HepG2 (cell line): ENCODE results near the gene NECAB2. TPM values are rescaled to one million over a fixed set of nuclear protein-coding genes. Genes with fewer than 3 reads are reported as not detected.

ENCODE experiments used
- CCAR2 ChIP-seq: fragments of 200-400 bp; formaldehyde crosslinking; optimal IDR thresholded peaks from 2 replicates; pipeline ENCODE3; 2018; ENCODE audit warnings: low read depth, mild to moderate bottlenecking, low read length, moderate library complexity
- ELF1 ChIP-seq: sonication (generic); formaldehyde crosslinking; IDR thresholded peaks from 2 replicates; pipeline ENCODE4 v1.4.0; 2020; ENCODE audit warnings: missing genetic modification reagents
- MBNL3 ChIP-seq: fragments of 250-450 bp; sonication (Bioruptor Pico); conservative IDR thresholded peaks from 2 replicates; pipeline ENCODE4 v1.8.0; 2022; ENCODE audit warnings: mild to moderate bottlenecking, inconsistent platforms
- MYNN ChIP-seq: sonication (generic); formaldehyde crosslinking; IDR thresholded peaks from 2 replicates; pipeline ENCODE4 v1.4.0; 2020; ENCODE audit warnings: mild to moderate bottlenecking, low read depth, missing genetic modification reagents
- PITX1 ChIP-seq: sonication (generic); formaldehyde crosslinking; IDR thresholded peaks from 2 replicates; pipeline ENCODE4 v1.5.1; 2020; ENCODE audit warnings: mild to moderate bottlenecking, missing genetic modification reagents
- RAD21 ChIP-seq: fragments of 450-650 bp; formaldehyde crosslinking; IDR thresholded peaks from 2 replicates; pipeline ENCODE4 v1.5.0; 2020; ENCODE audit warnings: mild to moderate bottlenecking
- RARA ChIP-seq: IDR thresholded peaks from 2 replicates; pipeline ENCODE4 v1.6.1; 2016; ENCODE audit warnings: missing genetic modification reagents, missing compliant biosample characterization
- TOE1 ChIP-seq: sonication (generic); formaldehyde crosslinking; IDR thresholded peaks from 2 replicates; pipeline ENCODE4 v1.4.0; 2020; ENCODE audit warnings: mild to moderate bottlenecking, missing genetic modification reagents
- YEATS4 ChIP-seq: sonication (generic); formaldehyde crosslinking; IDR thresholded peaks from 2 replicates; pipeline ENCODE4 v1.4.0; 2020; ENCODE audit warnings: missing genetic modification reagents, borderline replicate concordance
- ZZZ3 ChIP-seq: sonication (generic); formaldehyde crosslinking; IDR thresholded peaks from 2 replicates; pipeline ENCODE4 v1.4.0; 2020; ENCODE audit warnings: missing genetic modification reagents, mild to moderate bottlenecking, borderline replicate concordance
- polyA plus RNA-seq, 8 experiments: library from polyadenylated mRNA; depleted of rRNA in 3 of 8; stranded (reverse) in 7 of 8; unstranded in 1 of 8; fragments of >200 nt; fragmentation: Illumina TruSeq in 4 of 8; extraction: Trizol in 4 of 8; gene quantifications; 2 replicates each; pipeline versions ENCODE4 v1.2.1 to v1.2.3, GENCODE V29; 2011 to 2016; ENCODE audit warnings: low read depth in 4 of 8, missing spikeins in 1 of 8, mixed read lengths in 1 of 8; ENCODE audit not compliant: insufficient read depth in 1 of 8
- total RNA-seq, 5 experiments: library from RNA; depleted of rRNA; stranded (reverse); fragments of >200 nt; fragmentation: Illumina TruSeq; extraction: Trizol; gene quantifications; 2 replicates each; pipeline ENCODE4 v1.2.3, GENCODE V29; 2016; ENCODE audit warnings: low read depth in 1 of 5
- TF ChIP-seq, protein P1 (sequence below): sonication (generic); formaldehyde crosslinking; IDR thresholded peaks from 2 replicates; pipeline ENCODE4; 2020; ENCODE audit warnings: missing genetic modification reagents, mild to moderate bottlenecking, borderline replicate concordance
- TF ChIP-seq, protein P2 (sequence below): sonication (generic); formaldehyde crosslinking; conservative IDR thresholded peaks from 2 replicates; pipeline ENCODE4 v1.4.0; 2020; ENCODE audit warnings: missing genetic modification reagents
- TF ChIP-seq, protein P3 (sequence below): sonication (generic); formaldehyde crosslinking; IDR thresholded peaks from 2 replicates; pipeline ENCODE4 v1.9.0; 2021; ENCODE audit warnings: missing genetic modification reagents, mild to moderate bottlenecking, borderline replicate concordance
- TF ChIP-seq, protein P4 (sequence below): sonication (generic); formaldehyde crosslinking; IDR thresholded peaks from 2 replicates; pipeline ENCODE4 v1.8.1; 2022; ENCODE audit warnings: mild to moderate bottlenecking, missing genetic modification reagents
- TF ChIP-seq, protein P5 (sequence below): sonication (generic); formaldehyde crosslinking; IDR thresholded peaks from 2 replicates; pipeline ENCODE4 v1.5.1; 2020; ENCODE audit warnings: mild to moderate bottlenecking, missing genetic modification reagents
- TF ChIP-seq, protein P6 (sequence below): sonication (generic); formaldehyde crosslinking; IDR thresholded peaks from 2 replicates; pipeline ENCODE4 v1.8.0; 2022; ENCODE audit warnings: mild to moderate bottlenecking, missing genetic modification reagents; ENCODE audit not compliant: insufficient replicate concordance

NECAB2 gene
- total and polyA plus RNA-seq, 2 of the 13 experiments (the other 11 are each of a cell fraction or from before 2014, with no cell fraction given), result 0.21 to 0.49 TPM

DNA sequence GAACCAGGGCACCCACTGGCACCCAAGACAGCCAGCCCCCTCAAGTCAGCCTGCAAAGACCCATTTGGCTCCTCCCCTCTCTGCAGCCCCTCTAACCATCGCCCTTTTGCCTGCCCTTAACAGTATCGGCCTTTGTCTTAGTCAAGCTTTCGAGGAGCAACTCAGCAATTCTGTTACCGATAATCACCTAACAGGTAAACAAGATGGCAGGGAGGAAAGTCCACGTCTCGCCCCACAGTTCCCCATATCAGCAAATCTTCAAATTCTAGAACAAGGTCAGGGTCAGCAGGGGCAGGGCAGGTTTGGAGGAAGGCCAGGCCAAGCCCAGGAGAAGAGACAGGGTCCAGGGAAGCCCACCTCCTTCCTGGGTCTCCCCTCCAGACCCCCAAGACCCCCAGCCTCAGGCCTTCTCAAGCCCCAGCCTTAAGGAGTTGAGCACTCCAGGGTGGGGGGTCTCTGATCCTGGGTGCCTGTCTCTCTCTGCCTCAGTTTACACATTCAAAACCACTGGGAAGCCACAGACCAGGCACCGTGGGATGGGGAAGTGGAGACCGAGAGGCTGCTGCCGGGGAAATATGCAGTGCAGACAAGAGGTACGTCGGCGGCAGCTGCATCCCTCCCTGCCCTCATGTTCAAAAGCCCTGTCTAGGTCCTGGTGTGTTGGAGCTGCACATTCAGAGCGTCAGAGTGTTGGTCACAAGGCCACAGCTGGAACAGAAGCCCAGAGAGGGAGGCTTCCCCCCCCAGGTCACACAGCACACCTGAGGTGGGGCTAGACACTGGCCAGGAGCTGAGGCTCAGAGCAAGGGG, 18.9 kb upstream of the NECAB2 start (continued):
- TF ChIP-seq, protein P1, sequence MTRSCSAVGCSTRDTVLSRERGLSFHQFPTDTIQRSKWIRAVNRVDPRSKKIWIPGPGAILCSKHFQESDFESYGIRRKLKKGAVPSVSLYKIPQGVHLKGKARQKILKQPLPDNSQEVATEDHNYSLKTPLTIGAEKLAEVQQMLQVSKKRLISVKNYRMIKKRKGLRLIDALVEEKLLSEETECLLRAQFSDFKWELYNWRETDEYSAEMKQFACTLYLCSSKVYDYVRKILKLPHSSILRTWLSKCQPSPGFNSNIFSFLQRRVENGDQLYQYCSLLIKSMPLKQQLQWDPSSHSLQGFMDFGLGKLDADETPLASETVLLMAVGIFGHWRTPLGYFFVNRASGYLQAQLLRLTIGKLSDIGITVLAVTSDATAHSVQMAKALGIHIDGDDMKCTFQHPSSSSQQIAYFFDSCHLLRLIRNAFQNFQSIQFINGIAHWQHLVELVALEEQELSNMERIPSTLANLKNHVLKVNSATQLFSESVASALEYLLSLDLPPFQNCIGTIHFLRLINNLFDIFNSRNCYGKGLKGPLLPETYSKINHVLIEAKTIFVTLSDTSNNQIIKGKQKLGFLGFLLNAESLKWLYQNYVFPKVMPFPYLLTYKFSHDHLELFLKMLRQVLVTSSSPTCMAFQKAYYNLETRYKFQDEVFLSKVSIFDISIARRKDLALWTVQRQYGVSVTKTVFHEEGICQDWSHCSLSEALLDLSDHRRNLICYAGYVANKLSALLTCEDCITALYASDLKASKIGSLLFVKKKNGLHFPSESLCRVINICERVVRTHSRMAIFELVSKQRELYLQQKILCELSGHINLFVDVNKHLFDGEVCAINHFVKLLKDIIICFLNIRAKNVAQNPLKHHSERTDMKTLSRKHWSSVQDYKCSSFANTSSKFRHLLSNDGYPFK, result no peak
- peak; percentile 66 for TF ChIP-seq PITX1
- TF ChIP-seq ZZZ3 (CRISPR knock-in tag), result no peak
- TF ChIP-seq, protein P2, sequence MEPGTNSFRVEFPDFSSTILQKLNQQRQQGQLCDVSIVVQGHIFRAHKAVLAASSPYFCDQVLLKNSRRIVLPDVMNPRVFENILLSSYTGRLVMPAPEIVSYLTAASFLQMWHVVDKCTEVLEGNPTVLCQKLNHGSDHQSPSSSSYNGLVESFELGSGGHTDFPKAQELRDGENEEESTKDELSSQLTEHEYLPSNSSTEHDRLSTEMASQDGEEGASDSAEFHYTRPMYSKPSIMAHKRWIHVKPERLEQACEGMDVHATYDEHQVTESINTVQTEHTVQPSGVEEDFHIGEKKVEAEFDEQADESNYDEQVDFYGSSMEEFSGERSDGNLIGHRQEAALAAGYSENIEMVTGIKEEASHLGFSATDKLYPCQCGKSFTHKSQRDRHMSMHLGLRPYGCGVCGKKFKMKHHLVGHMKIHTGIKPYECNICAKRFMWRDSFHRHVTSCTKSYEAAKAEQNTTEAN, result no peak
- TF ChIP-seq RAD21 (CRISPR knock-in tag), result peak; percentile 23; the same call in 1 of the 2 replicates
- TF ChIP-seq, protein P3, sequence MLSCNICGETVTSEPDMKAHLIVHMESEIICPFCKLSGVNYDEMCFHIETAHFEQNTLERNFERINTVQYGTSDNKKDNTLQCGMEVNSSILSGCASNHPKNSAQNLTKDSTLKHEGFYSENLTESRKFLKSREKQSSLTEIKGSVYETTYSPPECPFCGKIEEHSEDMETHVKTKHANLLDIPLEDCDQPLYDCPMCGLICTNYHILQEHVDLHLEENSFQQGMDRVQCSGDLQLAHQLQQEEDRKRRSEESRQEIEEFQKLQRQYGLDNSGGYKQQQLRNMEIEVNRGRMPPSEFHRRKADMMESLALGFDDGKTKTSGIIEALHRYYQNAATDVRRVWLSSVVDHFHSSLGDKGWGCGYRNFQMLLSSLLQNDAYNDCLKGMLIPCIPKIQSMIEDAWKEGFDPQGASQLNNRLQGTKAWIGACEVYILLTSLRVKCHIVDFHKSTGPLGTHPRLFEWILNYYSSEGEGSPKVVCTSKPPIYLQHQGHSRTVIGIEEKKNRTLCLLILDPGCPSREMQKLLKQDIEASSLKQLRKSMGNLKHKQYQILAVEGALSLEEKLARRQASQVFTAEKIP, result no peak
- TF ChIP-seq MYNN (CRISPR knock-in tag), result no peak
- TF ChIP-seq MBNL3 (CRISPR knock-in tag), result no peak
- TF ChIP-seq YEATS4 (CRISPR knock-in tag), result no peak
- 0 out of 2 replicates have a peak, but pooled peaks have one; percentile 15 for TF ChIP-seq ELF1 (CRISPR knock-in tag)
- TF ChIP-seq CCAR2, result no peak
- peak; percentile 99 for TF ChIP-seq RARA
- TF ChIP-seq TOE1 (CRISPR knock-in tag), result no peak
- TF ChIP-seq, protein P4, sequence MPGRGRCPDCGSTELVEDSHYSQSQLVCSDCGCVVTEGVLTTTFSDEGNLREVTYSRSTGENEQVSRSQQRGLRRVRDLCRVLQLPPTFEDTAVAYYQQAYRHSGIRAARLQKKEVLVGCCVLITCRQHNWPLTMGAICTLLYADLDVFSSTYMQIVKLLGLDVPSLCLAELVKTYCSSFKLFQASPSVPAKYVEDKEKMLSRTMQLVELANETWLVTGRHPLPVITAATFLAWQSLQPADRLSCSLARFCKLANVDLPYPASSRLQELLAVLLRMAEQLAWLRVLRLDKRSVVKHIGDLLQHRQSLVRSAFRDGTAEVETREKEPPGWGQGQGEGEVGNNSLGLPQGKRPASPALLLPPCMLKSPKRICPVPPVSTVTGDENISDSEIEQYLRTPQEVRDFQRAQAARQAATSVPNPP, result no peak
- TF ChIP-seq, protein P5, sequence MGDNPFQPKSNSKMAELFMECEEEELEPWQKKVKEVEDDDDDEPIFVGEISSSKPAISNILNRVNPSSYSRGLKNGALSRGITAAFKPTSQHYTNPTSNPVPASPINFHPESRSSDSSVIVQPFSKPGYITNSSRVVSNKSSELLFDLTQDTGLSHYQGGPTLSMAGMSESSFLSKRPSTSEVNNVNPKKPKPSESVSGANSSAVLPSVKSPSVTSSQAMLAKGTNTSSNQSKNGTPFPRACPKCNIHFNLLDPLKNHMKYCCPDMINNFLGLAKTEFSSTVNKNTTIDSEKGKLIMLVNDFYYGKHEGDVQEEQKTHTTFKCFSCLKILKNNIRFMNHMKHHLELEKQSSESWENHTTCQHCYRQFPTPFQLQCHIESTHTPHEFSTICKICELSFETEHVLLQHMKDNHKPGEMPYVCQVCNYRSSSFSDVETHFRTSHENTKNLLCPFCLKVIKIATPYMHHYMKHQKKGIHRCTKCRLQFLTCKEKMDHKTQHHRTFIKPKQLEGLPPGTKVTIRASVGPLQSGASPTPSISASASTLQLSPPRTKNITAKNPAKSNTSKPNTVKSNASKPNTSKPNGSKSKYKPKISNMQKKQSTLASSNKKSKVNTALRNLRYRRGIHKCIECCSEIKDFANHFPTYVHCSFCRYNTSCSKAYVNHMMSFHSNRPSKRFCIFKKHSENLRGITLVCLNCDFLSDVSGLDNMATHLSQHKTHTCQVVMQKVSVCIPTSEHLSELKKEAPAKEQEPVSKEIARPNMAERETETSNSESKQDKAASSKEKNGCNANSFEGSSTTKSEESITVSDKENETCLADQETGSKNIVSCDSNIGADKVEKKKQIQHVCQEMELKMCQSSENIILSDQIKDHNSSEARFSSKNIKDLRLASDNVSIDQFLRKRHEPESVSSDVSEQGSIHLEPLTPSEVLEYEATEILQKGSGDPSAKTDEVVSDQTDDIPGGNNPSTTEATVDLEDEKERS, result no peak
- TF ChIP-seq, protein P6, sequence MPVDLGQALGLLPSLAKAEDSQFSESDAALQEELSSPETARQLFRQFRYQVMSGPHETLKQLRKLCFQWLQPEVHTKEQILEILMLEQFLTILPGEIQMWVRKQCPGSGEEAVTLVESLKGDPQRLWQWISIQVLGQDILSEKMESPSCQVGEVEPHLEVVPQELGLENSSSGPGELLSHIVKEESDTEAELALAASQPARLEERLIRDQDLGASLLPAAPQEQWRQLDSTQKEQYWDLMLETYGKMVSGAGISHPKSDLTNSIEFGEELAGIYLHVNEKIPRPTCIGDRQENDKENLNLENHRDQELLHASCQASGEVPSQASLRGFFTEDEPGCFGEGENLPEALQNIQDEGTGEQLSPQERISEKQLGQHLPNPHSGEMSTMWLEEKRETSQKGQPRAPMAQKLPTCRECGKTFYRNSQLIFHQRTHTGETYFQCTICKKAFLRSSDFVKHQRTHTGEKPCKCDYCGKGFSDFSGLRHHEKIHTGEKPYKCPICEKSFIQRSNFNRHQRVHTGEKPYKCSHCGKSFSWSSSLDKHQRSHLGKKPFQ, result no peak
